NCI-H1436 treated with DMSO at 0.1 percent for 48 hours (cell line): Measurements from ENCODE around the gene ZNF346.

Source experiments
- DNase-seq: peaks from one replicate; lab custom pipeline; 2025; lab: John Stamatoyannopoulos, UW

ZNF346 gene

GRCh38 chr5:177067503-177067902 lies 45.0 kb downstream of the ZNF346 start:
- DNase-seq = no peak

GRCh38 chr5:177070536-177071191 lies 48.2 kb downstream of the ZNF346 start:
- no peak for DNase-seq

- no peak for DNase-seq
Measured at GRCh38 chr5:177071666-177072385, 49.3 kb downstream of the ZNF346 start.

GRCh38 chr5:177077335-177077734 lies 54.8 kb downstream of the ZNF346 start:
- DNase-seq = no peak

GRCh38 chr5:177079606-177080005 lies 57.1 kb downstream of the ZNF346 start:
- no peak for DNase-seq

- no peak for DNase-seq
Measured at GRCh38 chr5:177080265-177080664, 57.8 kb downstream of the ZNF346 start.

GRCh38 chr5:177081859-177082258 lies 59.4 kb downstream of the ZNF346 start:
- DNase-seq = no peak

- DNase-seq = no peak
Measured at GRCh38 chr5:177083357-177083756, 60.9 kb downstream of the ZNF346 start.

GRCh38 chr5:177084175-177084574 lies 61.7 kb downstream of the ZNF346 start:
- DNase-seq = no peak

- DNase-seq = no peak
Measured at GRCh38 chr5:177085985-177086653, 63.6 kb downstream of the ZNF346 start.

GRCh38 chr5:177086654-177087397 lies 64.3 kb downstream of the ZNF346 start, which contains the start of gene FGFR4:
TSS of gene FGFR4 (plus strand) at chr5:177086915. CDS start at chr5:177089603, 2,688 bp downstream.
- no peak for DNase-seq

- no peak for DNase-seq
Measured at GRCh38 chr5:177087398-177088005, 65.0 kb downstream of the ZNF346 start.

- DNase-seq = no peak
Measured at GRCh38 chr5:177089127-177089526, 66.6 kb downstream of the ZNF346 start.

- no peak for DNase-seq
Measured at GRCh38 chr5:177089825-177090641, 67.5 kb downstream of the ZNF346 start.

GRCh38 chr5:177090813-177091212 lies 68.3 kb downstream of the ZNF346 start:
- DNase-seq = no peak

- no peak for DNase-seq
Measured at GRCh38 chr5:177091232-177091631, 68.7 kb downstream of the ZNF346 start.

GRCh38 chr5:177092178-177093081 lies 69.9 kb downstream of the ZNF346 start:
- no peak for DNase-seq

- DNase-seq = no peak
Measured at GRCh38 chr5:177093082-177093712, 70.7 kb downstream of the ZNF346 start.

- DNase-seq = no peak
Measured at GRCh38 chr5:177093803-177094202, 71.3 kb downstream of the ZNF346 start.
